Keratinocyte (primary cell): ENCODE measurements around the gene CLTRN. TPM values are rescaled to one million over a fixed set of nuclear protein-coding genes. Genes with fewer than 3 reads are reported as not detected.

Experiments
- DNase-seq: peaks from one replicate; pipeline ENCODE4 v3.0.0-alpha.2; 2011; ENCODE audit warnings: low read depth, missing footprints, low spot score
- FAIRE-seq: peaks from 2 replicates; lab custom pipeline; 2011; peaks lifted over from hg19 to GRCh38; lab: Jason Lieb, UNC
- H2AFZ ChIP-seq: 2 replicates; pipeline ENCODE4 v1.6.0; 2012; ENCODE audit warnings: low read length, control low read depth, inconsistent platforms; ENCODE audit not compliant: control insufficient read depth
- H3K27ac ChIP-seq: 2 replicates; pipeline ENCODE4 v1.5.1; 2011; ENCODE audit warnings: low read length; ENCODE audit not compliant: control insufficient read depth, insufficient read depth
- H3K27me3 ChIP-seq: 3 replicates; pipeline ENCODE4 v1.6.0; 2011; ENCODE audit warnings: low read length; ENCODE audit not compliant: control insufficient read depth, insufficient read depth; ENCODE audit errors: extremely low read depth
- H3K36me3 ChIP-seq, 2 experiments: 2 replicates in 1 of 2; 3 replicates in 1 of 2; pipeline ENCODE4 v1.5.1; 2011; ENCODE audit warnings: low read length in 2 of 2, mild to moderate bottlenecking in 1 of 2; ENCODE audit not compliant: control insufficient read depth in 2 of 2, insufficient read depth in 2 of 2; ENCODE audit errors: extremely low read depth in 1 of 2
- H3K4me1 ChIP-seq: 3 replicates; pipeline ENCODE4 v1.5.1; 2011; ENCODE audit warnings: low read length; ENCODE audit not compliant: control insufficient read depth, insufficient read depth; ENCODE audit errors: extremely low read depth
- H3K4me2 ChIP-seq: 3 replicates; pipeline ENCODE4 v1.6.0; 2011; ENCODE audit warnings: low read depth, low read length; ENCODE audit not compliant: control insufficient read depth, insufficient read depth; ENCODE audit errors: extremely low read depth
- H3K4me3 ChIP-seq, 3 experiments: fragments of 200-600 bp in 1 of 3; sonication (generic) in 1 of 3; 2 replicates in 2 of 3; 3 replicates in 1 of 3; pipeline ENCODE4 v1.5.1; 2011 to 2016; ENCODE audit warnings: low read length in 3 of 3, mild to moderate bottlenecking in 3 of 3, control low read depth in 2 of 3, inconsistent platforms in 1 of 3, low read depth in 1 of 3, mixed read lengths in 1 of 3, mixed run types in 1 of 3, moderate library complexity in 1 of 3; ENCODE audit not compliant: control insufficient read depth in 2 of 3, insufficient read depth in 2 of 3; ENCODE audit errors: extremely low read depth in 1 of 3
- H3K79me2 ChIP-seq: 2 replicates; pipeline ENCODE4 v1.6.0; 2012; ENCODE audit warnings: low read length; ENCODE audit not compliant: control insufficient read depth, insufficient read depth
- H3K9ac ChIP-seq: 3 replicates; pipeline ENCODE4 v1.6.0; 2011; ENCODE audit warnings: low read length; ENCODE audit not compliant: control insufficient read depth, insufficient read depth; ENCODE audit errors: extremely low read depth
- H3K9me1 ChIP-seq: 3 replicates; pipeline ENCODE4 v1.6.0; 2011; ENCODE audit warnings: low read length; ENCODE audit not compliant: control insufficient read depth, insufficient read depth; ENCODE audit errors: extremely low read depth
- H3K9me3 ChIP-seq: 2 replicates; pipeline ENCODE4 v1.5.1; 2012; ENCODE audit warnings: low read depth, low read length; ENCODE audit not compliant: control insufficient read depth
- H4K20me1 ChIP-seq: 3 replicates; pipeline ENCODE4 v1.6.0; 2011; ENCODE audit warnings: low read length; ENCODE audit not compliant: control insufficient read depth, insufficient read depth; ENCODE audit errors: extremely low read depth
- CTCF ChIP-seq, 3 experiments: IDR thresholded peaks in 1 of 3; conservative IDR thresholded peaks in 1 of 3; optimal IDR thresholded peaks in 1 of 3; 2 replicates in 2 of 3; 3 replicates in 1 of 3; pipeline versions ENCODE3 to v1.5.1; 2011; ENCODE audit warnings: low read length in 3 of 3, mild to moderate bottlenecking in 3 of 3, moderate library complexity in 2 of 3, control low read depth in 1 of 3, inconsistent platforms in 1 of 3; ENCODE audit not compliant: insufficient read depth in 2 of 3; ENCODE audit errors: extremely low read depth in 1 of 3
- EZH2 ChIP-seq: IDR thresholded peaks from one replicate; pipeline ENCODE4 v1.6.1; 2012; ENCODE audit warnings: inconsistent platforms, mild to moderate bottlenecking, low read length, moderate library complexity
- dilution Hi-C: fragments of 300-500 bp; cut with MboI; formaldehyde crosslinking; loops from one replicate; pipeline ENCODE4 v1.7.0; 2020; ENCODE audit warnings: low sequenced_read_pairs; ENCODE audit not compliant: extremely low pct_ligation_motif_present
- polyA plus RNA-seq, 5 experiments: library from polyadenylated mRNA; depleted of rRNA in 3 of 5; stranded (reverse) in 3 of 5; stranded (forward) in 1 of 5; unstranded in 1 of 5; fragments of >200 nt; gene quantifications; 1 replicate in 1 of 5; 2 replicates in 3 of 5; 3 replicates in 1 of 5; pipeline versions ENCODE4 v1.2.1 to v1.2.3, GENCODE V29; 2011 to 2012; ENCODE audit warnings: missing spikeins in 2 of 5, low read depth in 1 of 5, low replicate concordance in 1 of 5

The CLTRN gene
- polyA plus RNA-seq, 1 donor (not counting 4 experiments of a cell fraction or from before 2014, with no cell fraction given) = 1.4 TPM

- DNase-seq (no peak), FAIRE-seq (no peak)
- dilution Hi-C loops = no loop called here
- no peaks in the 10 kb centered on the region for H3K79me2 ChIP-seq
- TF ChIP-seq CTCF (optimal IDR thresholded peaks at IDR 0.05 in 1 of 3, IDR thresholded peaks at IDR 0.05 in 1 of 3, conservative IDR thresholded peaks at IDR 0.05 in 1 of 3; ENCODE audit: extremely low read depth in 1 of 3, insufficient read depth in 2 of 3, low read length in 3 of 3) (no peak), EZH2 (no peak)
- peaks cover 0 to 4% of the 10 kb centered on the region in 2 experiments for H3K36me3 ChIP-seq
- H3K9ac ChIP-seq = no peak overlapping the region
- H3K27me3 ChIP-seq = no peaks in the 10 kb centered on the region
- H3K9me3 ChIP-seq = no peaks in the 10 kb centered on the region
- H4K20me1 ChIP-seq = no peaks in the 10 kb centered on the region
- no peaks in the 10 kb centered on the region for H3K9me1 ChIP-seq
- no peaks in the 10 kb centered on the region for H3K4me1 ChIP-seq
- H3K4me2 ChIP-seq = no peak overlapping the region
- H3K4me3 ChIP-seq = no peak overlapping the region
- no peak overlapping the region for H3K27ac ChIP-seq
- no peak overlapping the region for H2AFZ ChIP-seq
These were observed 38.1 kb upstream of the CLTRN start for GRCh38 chrX:15702488-15703371.

- H3K27me3 ChIP-seq = no peaks in the 10 kb centered on the region
- no peak overlapping the region for H3K27ac ChIP-seq
- H3K9me3 ChIP-seq = no peaks in the 10 kb centered on the region
- peaks cover 4% of the 10 kb centered on the region for H3K79me2 ChIP-seq
- no peaks in the 10 kb centered on the region for H3K9me1 ChIP-seq
- H3K9ac ChIP-seq = no peak overlapping the region
- no peaks in the 10 kb centered on the region for H3K4me1 ChIP-seq
- H2AFZ ChIP-seq = no peak overlapping the region
- H3K36me3 ChIP-seq = peaks cover 14 to 17% of the 10 kb centered on the region in 2 experiments
- H3K4me2 ChIP-seq = no peak overlapping the region
- dilution Hi-C loops = no loop called here
- FAIRE-seq = no peak
- no peak for DNase-seq
- TF ChIP-seq EZH2 (no peak), CTCF (optimal IDR thresholded peaks at IDR 0.05 in 1 of 3, IDR thresholded peaks at IDR 0.05 in 1 of 3, conservative IDR thresholded peaks at IDR 0.05 in 1 of 3; ENCODE audit: extremely low read depth in 1 of 3, insufficient read depth in 2 of 3, low read length in 3 of 3) (no peak)
- no peak overlapping the region for H3K4me3 ChIP-seq
- no peaks in the 10 kb centered on the region for H4K20me1 ChIP-seq
These were observed 31.9 kb upstream of the CLTRN start for GRCh38 chrX:15696516-15696915.
